Measurements from ENCODE around the gene CDS2. TPM values are rescaled to one million over a fixed set of nuclear protein-coding genes. Genes with fewer than 3 reads are reported as not detected.

The CDS2 gene
- polyA plus RNA-seq, 3 donors: 32.1 to 39.7 (median 36.8) TPM

- no peak for DNase-seq
Measured at GRCh38 chr20:5114403-5114802, 12.4 kb upstream of the CDS2 start.

GRCh38 chr20:5116875-5117274 is 9.9 kb upstream of the CDS2 start:
- DNase-seq: no peak

- no peak for DNase-seq
Measured at GRCh38 chr20:5118220-5119142, 8.3 kb upstream of the CDS2 start.

GRCh38 chr20:5119143-5119434 is 7.7 kb upstream of the CDS2 start:
- no peak for DNase-seq

- peak; percentile 97 for DNase-seq
Measured at GRCh38 chr20:5119435-5120184, 7.2 kb upstream of the CDS2 start, which contains the start of gene PCNA. PCNA (minus strand) TSS chr20:5119958; CDS start chr20:5119798, 160 bp downstream.

- no peak for DNase-seq
Measured at GRCh38 chr20:5120185-5120476, 6.7 kb upstream of the CDS2 start.

GRCh38 chr20:5122873-5123260 is 3.9 kb upstream of the CDS2 start:
- DNase-seq: no peak

GRCh38 chr20:5127204-5127858 is 523 bp downstream of the CDS2 start:
- DNase-seq: peak; percentile 65

- no peak for DNase-seq
Measured at GRCh38 chr20:5127859-5128424, 1.1 kb downstream of the CDS2 start.

- DNase-seq: no peak
Measured at GRCh38 chr20:5128886-5129285, 2.1 kb downstream of the CDS2 start.

- DNase-seq: no peak
Measured at GRCh38 chr20:5131502-5131901, 4.7 kb downstream of the CDS2 start.

GRCh38 chr20:5133998-5134397 is 7.2 kb downstream of the CDS2 start:
- no peak for DNase-seq

- DNase-seq: no peak
Measured at GRCh38 chr20:5135363-5136012, 8.7 kb downstream of the CDS2 start.

- DNase-seq: no peak
Measured at GRCh38 chr20:5136096-5136495, 9.3 kb downstream of the CDS2 start.

- DNase-seq: no peak
Measured at GRCh38 chr20:5140195-5140594, 13.4 kb downstream of the CDS2 start.

- DNase-seq: no peak
Measured at GRCh38 chr20:5141615-5142014, 14.8 kb downstream of the CDS2 start.

- no peak for DNase-seq
Measured at GRCh38 chr20:5143851-5144250, 17.0 kb downstream of the CDS2 start.

- no peak for DNase-seq
Measured at GRCh38 chr20:5145365-5146098, 18.7 kb downstream of the CDS2 start.

- no peak for DNase-seq
Measured at GRCh38 chr20:5146099-5146668, 19.4 kb downstream of the CDS2 start.

- DNase-seq: no peak
Measured at GRCh38 chr20:5146871-5147592, 20.2 kb downstream of the CDS2 start.
